ENCODE data around the gene DNAAF3.

Gene DNAAF3

GRCh38 chr19:55134736-55135135 lies 31.7 kb downstream of the DNAAF3 start:
- TF ChIP-seq CREB1 (IDR thresholded peaks at IDR 0.05; ENCODE audit: low read depth): no peak
- TF ChIP-seq CEBPB (IDR thresholded peaks at IDR 0.05): no peak
- TF ChIP-seq RAD21 (IDR thresholded peaks at IDR 0.05; ENCODE audit: low read depth): no peak

- TF ChIP-seq TAF1 (IDR thresholded peaks at IDR 0.05; ENCODE audit: low read depth) (no peak), NFIC (IDR thresholded peaks at IDR 0.05) (no peak), YY1 (IDR thresholded peaks at IDR 0.05; ENCODE audit: low read depth) (no peak), CREB1 (IDR thresholded peaks at IDR 0.05; ENCODE audit: low read depth) (no peak), RAD21 (IDR thresholded peaks at IDR 0.05; ENCODE audit: low read depth) (no peak), CEBPB (IDR thresholded peaks at IDR 0.05) (no peak), USF1 (IDR thresholded peaks at IDR 0.05) (no peak), TEAD4 (IDR thresholded peaks at IDR 0.05) (no peak), EGR1 (IDR thresholded peaks at IDR 0.05) (no peak), FOXM1 (IDR thresholded peaks at IDR 0.05; ENCODE audit: borderline replicate concordance, low read depth) (no peak), MAX (IDR thresholded peaks at IDR 0.05) (no peak)
Measured at GRCh38 chr19:55133639-55134444, 32.6 kb downstream of the DNAAF3 start.

GRCh38 chr19:55132453-55133129 lies 33.8 kb downstream of the DNAAF3 start:
- TF ChIP-seq USF1 (IDR thresholded peaks at IDR 0.05) (no peak), CEBPB (IDR thresholded peaks at IDR 0.05) (no peak), FOXM1 (IDR thresholded peaks at IDR 0.05; ENCODE audit: borderline replicate concordance, low read depth) (no peak), YY1 (IDR thresholded peaks at IDR 0.05; ENCODE audit: low read depth) (no peak), TEAD4 (IDR thresholded peaks at IDR 0.05) (no peak), NFIC (IDR thresholded peaks at IDR 0.05) (no peak), EP300 (IDR thresholded peaks at IDR 0.05; ENCODE audit: borderline replicate concordance) (no peak), EGR1 (IDR thresholded peaks at IDR 0.05) (no peak), MAX (IDR thresholded peaks at IDR 0.05) (no peak), ZBTB7A (IDR thresholded peaks at IDR 0.05; ENCODE audit: low read depth) (no peak), TAF1 (IDR thresholded peaks at IDR 0.05; ENCODE audit: low read depth) (no peak), RAD21 (IDR thresholded peaks at IDR 0.05; ENCODE audit: low read depth) (no peak; the same call in 1 of the 2 replicates), CREB1 (IDR thresholded peaks at IDR 0.05; ENCODE audit: low read depth) (no peak), REST (IDR thresholded peaks at IDR 0.05; ENCODE audit: low read depth) (no peak), TCF12 (IDR thresholded peaks at IDR 0.05; ENCODE audit: low read depth) (no peak)

GRCh38 chr19:55131421-55131820 lies 35.0 kb downstream of the DNAAF3 start:
- TF ChIP-seq YY1 (IDR thresholded peaks at IDR 0.05; ENCODE audit: low read depth) (no peak), CEBPB (IDR thresholded peaks at IDR 0.05) (no peak), MAX (IDR thresholded peaks at IDR 0.05) (no peak), ZBTB7A (IDR thresholded peaks at IDR 0.05; ENCODE audit: low read depth) (no peak)

- TF ChIP-seq NFIC (IDR thresholded peaks at IDR 0.05): no peak
- TF ChIP-seq RAD21 (IDR thresholded peaks at IDR 0.05; ENCODE audit: low read depth): no peak
- no peak for TF ChIP-seq TAF1 (IDR thresholded peaks at IDR 0.05; ENCODE audit: low read depth)
- no peak for TF ChIP-seq MAX (IDR thresholded peaks at IDR 0.05)
- no peak for TF ChIP-seq USF1 (IDR thresholded peaks at IDR 0.05)
- TF ChIP-seq EP300 (IDR thresholded peaks at IDR 0.05; ENCODE audit: borderline replicate concordance): no peak
- no peak for TF ChIP-seq CEBPB (IDR thresholded peaks at IDR 0.05)
- TF ChIP-seq TCF12 (IDR thresholded peaks at IDR 0.05; ENCODE audit: low read depth): no peak
Measured at GRCh38 chr19:55119053-55119452, 47.4 kb downstream of the DNAAF3 start.

GRCh38 chr19:55118401-55118991 lies 47.9 kb downstream of the DNAAF3 start:
- TF ChIP-seq MAX (IDR thresholded peaks at IDR 0.05) (no peak), ZBTB7A (IDR thresholded peaks at IDR 0.05; ENCODE audit: low read depth) (no peak), REST (IDR thresholded peaks at IDR 0.05; ENCODE audit: low read depth) (no peak), USF1 (IDR thresholded peaks at IDR 0.05) (no peak), NFIC (IDR thresholded peaks at IDR 0.05) (no peak), CREB1 (IDR thresholded peaks at IDR 0.05; ENCODE audit: low read depth) (no peak), FOXM1 (IDR thresholded peaks at IDR 0.05; ENCODE audit: borderline replicate concordance, low read depth) (no peak), YY1 (IDR thresholded peaks at IDR 0.05; ENCODE audit: low read depth) (no peak)
